ENCODE measurements around the gene CRYGS.
"Not testable (repeated sequence)": the region's sequence is repeated elsewhere in the genome, so short reads cannot be mapped to it uniquely, and the experiment has no call there.

- not testable (repeated sequence) for TF ChIP-seq EZH2 (IDR thresholded peaks at IDR 0.05; ENCODE audit: insufficient read depth, poor library complexity, severe bottlenecking); EZH2phosphoT487 (IDR thresholded peaks at IDR 0.05; ENCODE audit: insufficient read depth, low read depth)
These were observed 25.2 kb upstream of the CRYGS start for GRCh38 chr3:186569361-186569760.
